SK-N-MC (cell line): ENCODE data around the gene FGF16.

Source experiments
- DNase-seq: peaks from one replicate; pipeline ENCODE4 v3.0.0-alpha.2; 2011; ENCODE audit warnings: low read depth, low spot score
- H3K27ac ChIP-seq: fragments of 200-600 bp; sonication (generic); 2 replicates; pipeline ENCODE4 v1.5.1; 2016; ENCODE audit warnings: mixed run types
- H3K36me3 ChIP-seq: fragments of 200-600 bp; sonication (generic); 2 replicates; pipeline ENCODE4 v1.6.1; 2017; ENCODE audit warnings: antibody characterized with exemption, low read length, mixed read lengths; ENCODE audit not compliant: insufficient read depth
- H3K4me3 ChIP-seq: fragments of 200-600 bp; sonication (generic); 2 replicates; pipeline ENCODE4 v1.5.1; 2016
- H3K9ac ChIP-seq: fragments of 200-600 bp; sonication (generic); 2 replicates; pipeline ENCODE4 v1.8.0; 2017; ENCODE audit warnings: mixed run types, mixed read lengths; ENCODE audit not compliant: insufficient read length
- H3K9me3 ChIP-seq: fragments of 200-600 bp; sonication (generic); 2 replicates; pipeline ENCODE4 v1.6.1; 2017; ENCODE audit warnings: low read depth, mild to moderate bottlenecking, antibody characterized with exemption, low read length, moderate library complexity, mixed read lengths
- EZH2 ChIP-seq: fragments of 200-600 bp; sonication (generic); IDR thresholded peaks from one replicate; pipeline ENCODE4 v1.6.1; 2017; ENCODE audit warnings: antibody characterized with exemption
- FOXP2 ChIP-seq: optimal IDR thresholded peaks from 2 replicates; pipeline ENCODE3; 2011; ENCODE audit warnings: mild to moderate bottlenecking, moderate library complexity; ENCODE audit not compliant: insufficient read depth; ENCODE audit errors: extremely low read length, control extremely low read depth
- POLR2AphosphoS5 ChIP-seq: IDR thresholded peaks from 2 replicates; pipeline ENCODE4 v1.6.1; 2012; ENCODE audit warnings: mild to moderate bottlenecking, low read depth, low read length, borderline replicate concordance

The FGF16 gene

DNA sequence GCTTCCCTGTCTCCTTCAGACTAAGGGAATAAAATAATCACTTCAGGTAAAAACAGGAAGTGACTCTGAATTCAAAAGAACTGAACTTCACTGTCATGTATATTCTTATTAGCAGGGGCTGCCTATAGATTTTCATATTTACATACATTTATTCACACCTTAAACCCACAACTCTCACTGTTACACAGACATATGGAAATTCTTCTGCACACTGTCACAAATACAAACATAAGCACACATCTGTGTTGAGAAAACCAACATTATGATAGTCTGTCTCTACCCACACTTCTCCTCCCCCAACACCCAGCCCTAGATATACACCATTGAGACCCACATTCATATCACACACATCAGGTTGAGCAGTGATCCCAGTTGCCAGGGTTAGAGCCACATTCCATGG is 5.7 kb upstream of the FGF16 start:
- Histone ChIP-seq H3K36me3 (no peaks in the 10 kb centered on the region), H3K27ac (no peak overlapping the region), H3K9ac (no peak overlapping the region), H3K4me3 (no peak overlapping the region), H3K9me3 (no peaks in the 10 kb centered on the region)
- DNase-seq: no peak
- no peak for TF ChIP-seq EZH2

DNA sequence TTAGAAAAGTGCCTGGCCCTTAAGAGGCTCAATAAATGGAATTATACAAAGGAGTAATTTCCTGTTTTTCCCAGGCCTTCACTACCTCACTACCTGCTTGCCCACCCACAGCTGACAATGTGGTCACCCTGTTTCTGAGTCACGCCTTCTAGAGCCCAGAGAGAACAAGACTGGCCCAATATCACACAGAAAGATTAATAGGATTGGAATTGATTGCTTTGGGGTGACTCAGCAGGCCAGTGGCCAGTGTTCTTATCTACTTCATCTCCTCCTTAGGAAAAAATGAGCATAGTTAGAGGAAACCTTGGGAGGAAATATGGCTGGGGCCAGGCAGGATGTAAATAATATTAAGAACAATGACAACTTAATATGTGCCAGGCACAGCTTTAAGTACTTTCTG is 4.5 kb upstream of the FGF16 start:
- Histone ChIP-seq H3K36me3 (no peaks in the 10 kb centered on the region), H3K27ac (no peak overlapping the region), H3K9me3 (no peaks in the 10 kb centered on the region), H3K4me3 (no peak overlapping the region), H3K9ac (no peak overlapping the region)
- TF ChIP-seq POLR2AphosphoS5 (no peak), EZH2 (no peak), FOXP2 (no peak)
- no peak for DNase-seq

DNA sequence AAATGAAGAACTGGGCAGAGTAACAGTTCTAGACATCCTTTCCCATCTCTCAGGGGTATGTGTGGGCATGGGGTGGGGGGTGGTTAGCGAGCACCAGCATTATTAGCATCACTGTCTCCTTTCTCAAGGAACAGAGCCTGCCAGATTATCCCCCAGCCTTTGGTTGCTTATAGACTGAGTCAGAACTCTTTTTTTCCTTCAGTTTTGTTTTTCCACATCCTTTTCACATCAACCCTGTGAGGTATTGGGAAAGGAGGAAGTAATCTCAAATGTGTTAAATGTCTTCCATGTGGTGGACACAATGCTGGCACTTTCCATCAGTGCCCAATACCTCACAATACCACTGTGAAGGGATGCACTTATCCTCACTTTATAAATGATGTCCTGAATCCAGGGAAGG is 3.1 kb upstream of the FGF16 start:
- no peaks in the 10 kb centered on the region for H3K9me3 ChIP-seq
- H3K27ac ChIP-seq: no peak overlapping the region
- H3K9ac ChIP-seq: no peak overlapping the region
- no peak for TF ChIP-seq FOXP2
- no peak for TF ChIP-seq POLR2AphosphoS5
- no peak for TF ChIP-seq EZH2
- H3K36me3 ChIP-seq: no peaks in the 10 kb centered on the region
- no peak for DNase-seq
- H3K4me3 ChIP-seq: no peak overlapping the region

DNA sequence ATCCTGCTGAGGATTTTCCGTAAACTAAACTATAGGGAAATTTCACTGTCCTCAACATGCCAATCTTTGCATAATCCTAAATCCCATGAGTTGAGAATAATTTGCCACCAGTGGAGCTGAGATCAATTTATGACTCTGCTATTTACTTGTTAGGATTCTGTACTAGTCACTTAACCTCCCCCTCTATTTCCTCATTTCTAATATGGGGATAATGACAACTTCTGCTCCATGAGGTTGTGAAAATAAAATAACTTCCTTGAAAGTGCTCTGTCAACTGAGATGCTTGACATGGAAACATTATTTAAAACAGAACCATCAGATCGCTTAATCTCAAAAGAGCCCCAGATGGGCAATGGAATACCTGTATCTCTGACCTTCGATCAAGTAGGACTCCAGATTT is 2.6 kb upstream of the FGF16 start:
- Histone ChIP-seq H3K9ac (no peak overlapping the region), H3K27ac (no peak overlapping the region), H3K4me3 (no peak overlapping the region), H3K9me3 (no peaks in the 10 kb centered on the region), H3K36me3 (no peaks in the 10 kb centered on the region)
- no peak for DNase-seq
- TF ChIP-seq EZH2 (no peak), POLR2AphosphoS5 (no peak), FOXP2 (no peak)

DNA sequence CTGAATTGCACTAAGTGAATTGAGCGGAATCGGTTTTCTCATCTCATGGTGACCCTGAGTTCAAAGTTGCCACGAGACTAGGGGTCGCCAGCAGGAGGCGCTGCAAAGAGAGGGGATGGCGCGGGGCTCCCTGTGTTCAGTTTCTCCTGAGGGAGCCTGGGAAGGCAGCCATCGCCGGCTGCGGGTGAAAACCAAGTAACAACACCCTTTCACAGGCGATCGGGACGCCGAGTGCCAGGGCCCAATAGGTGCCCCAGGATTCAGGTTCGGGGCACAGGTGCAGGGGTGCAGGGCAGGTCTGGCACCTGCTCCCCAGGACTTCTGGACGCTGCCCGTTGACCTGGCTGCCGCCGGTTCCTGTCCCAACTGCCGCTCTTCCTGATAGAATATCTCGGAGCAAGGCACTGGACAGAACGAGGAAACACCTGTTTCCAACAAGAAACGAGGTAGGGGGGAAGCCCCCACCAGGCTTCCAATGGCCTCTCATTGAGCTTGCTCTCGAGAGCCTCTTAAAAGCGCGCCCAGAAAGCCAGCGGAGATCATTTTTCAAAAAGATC is 1.1 kb upstream of the FGF16 start:
- H3K9me3 ChIP-seq: no peaks in the 10 kb centered on the region
- no peak for TF ChIP-seq EZH2
- no peak for TF ChIP-seq POLR2AphosphoS5
- TF ChIP-seq FOXP2: no peak
- H3K27ac ChIP-seq: no peak overlapping the region
- DNase-seq: no peak
- no peaks in the 10 kb centered on the region for H3K36me3 ChIP-seq
- H3K4me3 ChIP-seq: no peak overlapping the region
- H3K9ac ChIP-seq: no peak overlapping the region

DNA sequence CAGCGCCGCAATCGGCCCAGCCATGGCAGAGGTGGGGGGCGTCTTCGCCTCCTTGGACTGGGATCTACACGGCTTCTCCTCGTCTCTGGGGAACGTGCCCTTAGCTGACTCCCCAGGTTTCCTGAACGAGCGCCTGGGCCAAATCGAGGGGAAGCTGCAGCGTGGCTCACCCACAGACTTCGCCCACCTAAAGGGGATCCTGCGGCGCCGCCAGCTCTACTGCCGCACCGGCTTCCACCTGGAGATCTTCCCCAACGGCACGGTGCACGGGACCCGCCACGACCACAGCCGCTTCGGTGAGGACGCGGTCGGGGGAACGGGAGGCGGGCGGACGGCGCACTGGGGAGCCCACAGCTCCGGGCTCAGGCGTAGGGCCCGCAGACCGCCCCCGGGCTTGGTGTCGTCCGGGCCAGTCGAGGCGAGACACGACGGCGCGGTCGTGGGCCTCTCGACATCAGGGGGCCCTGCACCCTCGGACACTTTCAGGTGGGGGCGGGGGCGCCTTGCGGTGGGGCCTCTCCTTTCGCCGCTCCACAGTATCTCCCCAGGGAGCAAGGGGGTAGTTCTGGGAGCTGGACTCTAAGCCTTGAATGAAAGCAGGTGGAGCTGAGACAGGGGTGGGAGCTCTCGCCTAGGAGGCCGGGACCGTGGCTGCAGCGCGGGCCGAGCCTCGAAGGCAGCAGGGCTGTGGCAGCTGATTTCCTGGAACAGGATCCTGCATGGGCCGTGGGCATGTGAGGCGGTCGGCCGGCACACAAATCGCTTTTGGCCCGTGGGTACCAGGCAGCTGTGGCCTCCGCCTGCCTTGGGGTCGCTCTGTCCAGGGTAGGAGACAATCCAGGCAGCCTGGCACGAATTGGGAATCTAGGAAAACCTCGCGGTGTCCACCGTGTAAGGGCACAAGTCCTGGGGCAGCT is 722 bp downstream of the FGF16 start:
- DNase-seq: no peak
- TF ChIP-seq POLR2AphosphoS5: no peak
- TF ChIP-seq FOXP2: no peak
- H3K36me3 ChIP-seq: no peaks in the 10 kb centered on the region
- no peak overlapping the region for H3K4me3 ChIP-seq
- no peak overlapping the region for H3K27ac ChIP-seq
- no peak overlapping the region for H3K9ac ChIP-seq
- no peaks in the 10 kb centered on the region for H3K9me3 ChIP-seq

DNA sequence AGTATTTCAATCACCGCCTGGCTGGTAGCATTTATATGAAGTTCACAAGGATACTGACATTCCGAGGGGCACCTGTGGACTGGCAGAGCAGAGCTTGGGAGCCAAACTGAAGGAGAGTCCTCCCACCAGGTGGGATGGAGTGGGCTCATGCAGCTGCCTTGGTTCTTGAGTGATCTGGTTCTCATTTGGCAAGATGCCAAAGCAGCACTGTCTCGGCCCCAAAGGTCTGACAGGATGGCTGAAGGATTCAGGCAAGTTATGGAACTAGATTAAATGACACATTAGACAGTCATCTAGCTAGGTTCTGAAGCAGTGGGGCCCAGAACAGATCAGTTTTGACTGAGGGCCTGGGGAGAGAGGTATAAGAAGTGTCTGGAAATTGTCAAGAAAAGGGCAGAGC is 3.2 kb downstream of the FGF16 start:
- Histone ChIP-seq H3K9ac (no peak overlapping the region), H3K27ac (no peak overlapping the region), H3K36me3 (no peaks in the 10 kb centered on the region), H3K9me3 (no peaks in the 10 kb centered on the region), H3K4me3 (no peak overlapping the region)
- DNase-seq: no peak
- TF ChIP-seq POLR2AphosphoS5: no peak
- TF ChIP-seq EZH2: no peak
- no peak for TF ChIP-seq FOXP2

DNA sequence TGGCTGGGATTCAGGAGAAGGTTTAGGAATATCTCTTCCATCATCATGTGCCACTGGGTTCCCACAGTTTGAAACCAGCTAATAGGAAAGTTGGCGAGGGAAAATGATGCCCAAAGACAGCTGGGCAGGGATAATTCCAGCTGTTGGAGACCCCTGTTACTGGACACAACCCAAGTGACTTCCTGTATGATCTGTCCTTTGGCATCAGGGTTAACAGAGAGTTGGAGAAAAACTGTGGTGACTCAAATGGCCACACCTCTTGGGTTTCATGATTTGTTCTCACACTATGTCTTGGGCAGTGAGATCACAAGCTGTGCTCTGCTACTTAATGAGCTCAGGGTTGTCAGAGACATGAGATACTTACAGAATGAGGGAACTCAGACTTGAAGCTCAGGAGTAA is 3.8 kb downstream of the FGF16 start:
- Histone ChIP-seq H3K4me3 (no peak overlapping the region), H3K9me3 (no peaks in the 10 kb centered on the region), H3K9ac (no peak overlapping the region), H3K27ac (no peak overlapping the region), H3K36me3 (no peaks in the 10 kb centered on the region)
- TF ChIP-seq EZH2 (no peak), POLR2AphosphoS5 (no peak), FOXP2 (no peak)
- no peak for DNase-seq
